OCI-LY3 (cell line): Measurements from ENCODE around the gene PRKG2.

ENCODE experiments used
- H2AFZ ChIP-seq: fragments of 200-600, 300-600 bp; shearing (Covaris generic); 2 replicates; pipeline ENCODE4 v1.6.0; 2014; ENCODE audit warnings: antibody characterized with exemption, low read depth, low read length
- H3K27ac ChIP-seq: fragments of 200-600, 300-600 bp; sonication (generic); 2 replicates; pipeline ENCODE4 v1.5.1; 2014; ENCODE audit warnings: mild to moderate bottlenecking, low read length, moderate library complexity, mixed read lengths
- H3K27me3 ChIP-seq: fragments of 200-600, 300-600 bp; sonication (generic); 2 replicates; pipeline ENCODE4 v1.6.1; 2014; ENCODE audit warnings: low read depth, low read length, mixed read lengths
- H3K36me3 ChIP-seq: fragments of 200-600, 300-600 bp; sonication (generic); replicated peaks from 2 replicates; pipeline ENCODE3; 2014; ENCODE audit warnings: low read depth, low read length, mixed read lengths
- H3K4me1 ChIP-seq: fragments of 300-600, 200-600 bp; sonication (generic); 2 replicates; pipeline ENCODE4 v1.6.1; 2014; ENCODE audit warnings: low read length, mixed read lengths
- H3K4me2 ChIP-seq: fragments of 200-600, 300-600 bp; sonication (generic); 2 replicates; pipeline ENCODE4 v1.6.1; 2014; ENCODE audit warnings: low read length, mixed read lengths
- H3K4me3 ChIP-seq: fragments of 300-600, 200-600 bp; sonication (generic); 2 replicates; pipeline ENCODE4 v1.5.1; 2014; ENCODE audit warnings: antibody characterized with exemption, mild to moderate bottlenecking, low read length, moderate library complexity
- H3K79me2 ChIP-seq: fragments of 300-600, 200-600 bp; shearing (Covaris generic); 2 replicates; pipeline ENCODE4 v1.6.1; 2014; ENCODE audit warnings: mild to moderate bottlenecking, low read length, mixed read lengths
- H3K9ac ChIP-seq: fragments of 300-600, 200-600 bp; shearing (Covaris generic); 2 replicates; pipeline ENCODE4 v1.6.0; 2014; ENCODE audit warnings: mild to moderate bottlenecking, low read length, moderate library complexity
- H3K9me3 ChIP-seq: fragments of 200-600, 300-600 bp; shearing (Covaris generic); 2 replicates; pipeline ENCODE4 v1.6.1; 2014; ENCODE audit warnings: low read length, mixed read lengths; ENCODE audit not compliant: insufficient read depth
- H4K20me1 ChIP-seq: fragments of 200-600, 300-600 bp; sonication (generic); 2 replicates; pipeline ENCODE4 v1.6.1; 2016; ENCODE audit warnings: low read length, mixed read lengths; ENCODE audit not compliant: insufficient read depth
- CTCF ChIP-seq: fragments of 200-600, 300-600 bp; sonication (generic); IDR thresholded peaks from 2 replicates; pipeline ENCODE4 v1.5.1; 2014; ENCODE audit warnings: antibody characterized with exemption, low read length, low read depth
- EZH2phosphoT487 ChIP-seq: fragments of 200-600 bp; shearing (Covaris generic); IDR thresholded peaks from 2 replicates; pipeline ENCODE4 v1.6.1; 2018; ENCODE audit warnings: antibody characterized with exemption, mixed run types, low read depth

PRKG2 gene

GRCh38 chr4:81197864-81198524 lies 17.0 kb downstream of the PRKG2 start:
- Histone ChIP-seq H3K4me3 (no peak overlapping the region), H4K20me1 (no peaks in the 10 kb centered on the region), H3K27me3 (peaks cover 3% of the 10 kb centered on the region; the same call in 1 of the 2 replicates), H3K79me2 (no peaks in the 10 kb centered on the region), H2AFZ (no peak overlapping the region), H3K4me1 (peaks cover 6% of the 10 kb centered on the region), H3K9ac (no peak overlapping the region), H3K27ac (no peak overlapping the region), H3K4me2 (no peak overlapping the region), H3K9me3 (no peaks in the 10 kb centered on the region), H3K36me3 (no peaks in the 10 kb centered on the region)
- TF ChIP-seq EZH2phosphoT487 (no peak), CTCF (no peak)

GRCh38 chr4:81196126-81196650 lies 18.8 kb downstream of the PRKG2 start:
- H3K4me3 ChIP-seq, result no peak overlapping the region
- no peaks in the 10 kb centered on the region for H3K36me3 ChIP-seq
- no peak overlapping the region for H3K4me2 ChIP-seq
- no peak overlapping the region for H2AFZ ChIP-seq
- H3K27me3 ChIP-seq, result peaks cover 3% of the 10 kb centered on the region; the same call in 1 of the 2 replicates
- no peaks in the 10 kb centered on the region for H4K20me1 ChIP-seq
- H3K27ac ChIP-seq, result no peak overlapping the region
- no peak overlapping the region for H3K9ac ChIP-seq
- H3K4me1 ChIP-seq, result peaks cover 6% of the 10 kb centered on the region
- no peaks in the 10 kb centered on the region for H3K79me2 ChIP-seq
- TF ChIP-seq CTCF, result no peak
- TF ChIP-seq EZH2phosphoT487, result no peak
- H3K9me3 ChIP-seq, result no peaks in the 10 kb centered on the region

- Histone ChIP-seq H3K27me3 (peaks cover 3% of the 10 kb centered on the region; the same call in 1 of the 2 replicates), H3K79me2 (no peaks in the 10 kb centered on the region), H3K4me1 (peaks cover 6% of the 10 kb centered on the region), H2AFZ (no peak overlapping the region), H4K20me1 (no peaks in the 10 kb centered on the region), H3K9ac (no peak overlapping the region), H3K4me3 (no peak overlapping the region), H3K36me3 (no peaks in the 10 kb centered on the region), H3K9me3 (no peaks in the 10 kb centered on the region), H3K4me2 (no peak overlapping the region), H3K27ac (no peak overlapping the region)
- no peak for TF ChIP-seq CTCF
- no peak for TF ChIP-seq EZH2phosphoT487
These were observed 19.5 kb downstream of the PRKG2 start for GRCh38 chr4:81195475-81195874.

GRCh38 chr4:81194286-81194685 lies 20.7 kb downstream of the PRKG2 start:
- H3K4me3 ChIP-seq, result no peak overlapping the region
- H3K27me3 ChIP-seq, result no peaks in the 10 kb centered on the region
- TF ChIP-seq EZH2phosphoT487 (no peak), CTCF (no peak)
- no peaks in the 10 kb centered on the region for H3K36me3 ChIP-seq
- H2AFZ ChIP-seq, result no peak overlapping the region
- no peak overlapping the region for H3K9ac ChIP-seq
- no peaks in the 10 kb centered on the region for H4K20me1 ChIP-seq
- no peaks in the 10 kb centered on the region for H3K9me3 ChIP-seq
- H3K4me1 ChIP-seq, result peaks cover 6% of the 10 kb centered on the region
- no peak overlapping the region for H3K27ac ChIP-seq
- no peak overlapping the region for H3K4me2 ChIP-seq
- no peaks in the 10 kb centered on the region for H3K79me2 ChIP-seq
